Smooth muscle cell of the umbilical artery (primary cell): Measurements from ENCODE around the gene CERS2. TPM values are rescaled to one million over a fixed set of nuclear protein-coding genes. Genes with fewer than 3 reads are reported as not detected.

Experiments used
- total RNA-seq: library from RNA; depleted of rRNA; stranded (reverse); fragments of >200 nt; gene quantifications from 2 replicates; pipeline ENCODE4 v1.2.3, GENCODE V29; 2014

The CERS2 gene, protein sequence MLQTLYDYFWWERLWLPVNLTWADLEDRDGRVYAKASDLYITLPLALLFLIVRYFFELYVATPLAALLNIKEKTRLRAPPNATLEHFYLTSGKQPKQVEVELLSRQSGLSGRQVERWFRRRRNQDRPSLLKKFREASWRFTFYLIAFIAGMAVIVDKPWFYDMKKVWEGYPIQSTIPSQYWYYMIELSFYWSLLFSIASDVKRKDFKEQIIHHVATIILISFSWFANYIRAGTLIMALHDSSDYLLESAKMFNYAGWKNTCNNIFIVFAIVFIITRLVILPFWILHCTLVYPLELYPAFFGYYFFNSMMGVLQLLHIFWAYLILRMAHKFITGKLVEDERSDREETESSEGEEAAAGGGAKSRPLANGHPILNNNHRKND
- 67.4 and 80.4 TPM in 2 replicates for total RNA-seq

GRCh38 chr1:150974580-150975478 is at the start of gene CERS2:
CERS2 (minus strand) TSS chr1:150974835; CDS start chr1:150969090, 5,745 bp downstream.

GRCh38 chr1:151008244-151009205 is 33.9 kb upstream of the CERS2 start, which contains the start of gene PRUNE1:
PRUNE1 (plus strand) TSS chr1:151008449; CDS start chr1:151008633, 184 bp downstream.

DNA sequence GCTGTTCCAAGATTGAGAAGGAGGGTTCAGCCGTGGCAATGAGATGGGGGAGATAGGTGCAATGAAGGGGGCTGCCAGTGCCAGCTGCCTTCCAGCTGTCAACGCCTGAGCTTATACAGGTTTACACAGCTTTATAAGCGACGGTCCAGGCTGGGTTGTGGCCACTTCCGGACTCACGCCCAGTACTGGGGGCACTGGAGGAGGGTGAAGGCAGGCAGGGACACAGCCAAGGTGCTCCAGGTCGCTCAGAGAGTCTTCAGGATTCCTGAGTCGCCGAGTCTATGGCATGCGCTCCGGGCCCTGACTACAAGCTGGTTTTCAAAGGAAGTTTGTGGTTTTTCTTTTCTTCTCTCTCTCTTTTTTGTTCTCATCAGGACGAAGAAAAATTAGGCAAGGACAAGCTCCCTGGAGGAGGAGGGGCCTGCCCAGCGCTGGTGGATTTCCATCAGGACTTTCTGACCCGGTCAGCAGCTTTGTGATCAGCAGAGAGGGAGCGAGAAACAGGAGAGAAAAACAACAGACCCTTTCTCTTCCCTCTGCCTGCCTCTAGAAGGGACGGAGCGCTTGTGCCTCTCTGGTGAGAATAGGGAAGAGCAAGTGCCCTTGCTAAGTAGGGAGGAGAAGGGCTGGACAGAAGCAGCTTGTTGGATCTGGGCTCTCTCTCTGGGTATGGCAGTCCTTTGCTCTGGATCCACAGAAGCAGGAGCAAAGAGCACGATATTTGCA is 31.9 kb upstream of the CERS2 start, which contains the start of gene MINDY1:
Gene MINDY1 (minus strand): TSS at position 576 of the 726 bp plus-strand sequence. CDS start 4,285 bp downstream, outside the sequence.

GRCh38 chr1:150981805-150982712 is 7.4 kb upstream of the CERS2 start, which contains the start of gene ANXA9:
ANXA9 (plus strand) TSS chr1:150982292; CDS start chr1:150983106, 814 bp downstream.

GRCh38 chr1:150926097-150926741 is 48.4 kb downstream of the CERS2 start, which contains the start of gene SETDB1:
SETDB1 (plus strand) TSS chr1:150926363; CDS start chr1:150927715, 1,352 bp downstream.

Other genes with a start within 250 kb of the CERS2 start
- 2.2 and 4.2 TPM in 2 replicates for gene CTSS, start 209.1 kb downstream of the CERS2 start, total RNA-seq
- 3.9 and 5.0 TPM in 2 replicates for gene CTSK, start 166.6 kb downstream of the CERS2 start, total RNA-seq
- gene ARNT, start 98.2 kb downstream of the CERS2 start, total RNA-seq, result 38.9 and 48.9 TPM in 2 replicates
- not detected in 2 replicates for gene CTXND2, start 87.7 kb downstream of the CERS2 start, total RNA-seq
- gene SETDB1, start 48.5 kb downstream of the CERS2 start, total RNA-seq, result 27.9 and 31.2 TPM in 2 replicates
- gene ANXA9, start 7.5 kb upstream of the CERS2 start, total RNA-seq, result 0.05 TPM in 1 of 2 replicates, not detected in the other
- gene MINDY1, start 32.1 kb upstream of the CERS2 start, total RNA-seq, result 4.5 and 8.2 TPM in 2 replicates
- 5.0 and 8.0 TPM in 2 replicates for gene PRUNE1, start 33.6 kb upstream of the CERS2 start, total RNA-seq
- 0.14 and 0.30 TPM in 2 replicates for gene BNIPL, start 61.8 kb upstream of the CERS2 start, total RNA-seq
- gene C1orf56, start 72.9 kb upstream of the CERS2 start, total RNA-seq, result 1.2 and 1.5 TPM in 2 replicates
- 59.4 and 63.3 TPM in 2 replicates for gene CDC42SE1, start 84.8 kb upstream of the CERS2 start, total RNA-seq
- gene MLLT11, start 85.6 kb upstream of the CERS2 start, total RNA-seq, result 12.5 and 16.1 TPM in 2 replicates
- gene GABPB2, start 95.9 kb upstream of the CERS2 start, total RNA-seq, result 10.1 and 10.6 TPM in 2 replicates
- 0.89 and 1.7 TPM in 2 replicates for gene SEMA6C, start 171.8 kb upstream of the CERS2 start, total RNA-seq
- gene TNFAIP8L2, start 181.8 kb upstream of the CERS2 start, total RNA-seq, result not detected in 2 replicates
- 4.8 and 8.0 TPM in 2 replicates for gene LYSMD1, start 191.1 kb upstream of the CERS2 start, total RNA-seq
- gene SCNM1, start 191.3 kb upstream of the CERS2 start, total RNA-seq, result 16.2 and 20.5 TPM in 2 replicates
- gene TMOD4, start 201.1 kb upstream of the CERS2 start, total RNA-seq, result not detected in 2 replicates
- gene VPS72, start 215.4 kb upstream of the CERS2 start, total RNA-seq, result 33.9 and 34.0 TPM in 2 replicates
- gene PIP5K1A, start 223.7 kb upstream of the CERS2 start, total RNA-seq, result 55.5 and 84.4 TPM in 2 replicates